Activated CD4-positive, alpha-beta memory T cell treated with anti-CD3 and anti-CD28 coated beads, Interleukin-2, amount 10 ng/mL, durations not matched to agents 7 days and 5 days (primary cell): ENCODE measurements around the gene AP5B1. TPM values are rescaled to one million over a fixed set of nuclear protein-coding genes. Genes with fewer than 3 reads are reported as not detected.

Source experiments
- CTCF ChIA-PET: fragments of 350-600 bp; sonication (Branson Sonifier 250); formaldehyde crosslinking; loops from one replicate; lab custom pipeline; 2021; ENCODE audit warnings: antibody characterized with exemption, inconsistent platforms; lab: Charles Lee
- POLR2A ChIA-PET: fragments of 350-600 bp; sonication (Branson Sonifier 250); formaldehyde crosslinking; loops from one replicate; lab custom pipeline; 2021; ENCODE audit warnings: antibody characterized with exemption; lab: Charles Lee
- DNase-seq: peaks from one replicate; pipeline ENCODE4 v3.0.0-alpha.2; 2020
- H3K27ac Mint-ChIP-seq: one replicate; pipeline ENCODE4 v1.8.0; 2021; ENCODE audit warnings: mild to moderate bottlenecking, mixed read lengths
- H3K27me3 Mint-ChIP-seq: one replicate; pipeline ENCODE4 v1.8.0; 2021; ENCODE audit warnings: mixed read lengths
- H3K36me3 Mint-ChIP-seq: one replicate; pipeline ENCODE4 v1.8.0; 2021; ENCODE audit warnings: low read depth, mixed read lengths
- H3K4me1 Mint-ChIP-seq: one replicate; pipeline ENCODE4 v1.8.0; 2021; ENCODE audit warnings: mixed read lengths
- H3K4me3 Mint-ChIP-seq: one replicate; pipeline ENCODE4 v1.8.0; 2021; ENCODE audit warnings: mild to moderate bottlenecking, mixed read lengths
- H3K9me3 Mint-ChIP-seq: one replicate; pipeline ENCODE4 v1.8.0; 2021; ENCODE audit warnings: mixed read lengths
- total RNA-seq, 2 experiments: library from RNA; stranded (reverse); gene quantifications; one replicate each; pipeline ENCODE4 v1.2.3, GENCODE V29; 2021

Gene AP5B1
- total RNA-seq, 2 experiments from 2014 or later, result 21.2 to 21.5 TPM

GRCh38 chr11:65797711-65798110 is 16.9 kb upstream of the AP5B1 start:
- Mint-ChIP-seq H3K27me3 (peaks cover 13% of the 10 kb centered on the region), H3K9me3 (no peaks in the 10 kb centered on the region), H3K27ac (no peak overlapping the region), H3K4me3 (no peak overlapping the region), H3K4me1 (peaks cover 14% of the 10 kb centered on the region), H3K36me3 (no peaks in the 10 kb centered on the region)
- CTCF ChIA-PET, result interaction anchor here (1.0 to 1.1 kb wide), 2 partner anchors 18 to 28 kb away, joined by 5 read pairs; no protein-coding TSS in a partner anchor
- DNase-seq, result no peak
- POLR2A ChIA-PET, result interaction anchor here (1.0 to 2.2 kb wide), 3 partner anchors 18 to 86 kb away, joined by 3 to 11 read pairs (median 3); partner anchors contain the start of gene AP5B1

- H3K9me3 Mint-ChIP-seq, result no peaks in the 10 kb centered on the region
- no peak for DNase-seq
- ChIA-PET POLR2A (interaction anchor here (0.6 to 2.2 kb wide), 3 partner anchors 17 to 159 kb away, joined by 3 to 11 read pairs (median 3); partner anchors contain the start of genes AP5B1 and SIPA1), CTCF (interaction anchor here (1.1 to 1.9 kb wide), 2 partner anchors 17 to 27 kb away, joined by 5 to 7 read pairs; partner anchors contain the start of gene AP5B1)
- H3K4me3 Mint-ChIP-seq, result no peak overlapping the region
- no peak overlapping the region for H3K27ac Mint-ChIP-seq
- no peaks in the 10 kb centered on the region for H3K36me3 Mint-ChIP-seq
- H3K27me3 Mint-ChIP-seq, result peaks cover 11% of the 10 kb centered on the region
- peaks cover 18% of the 10 kb centered on the region for H3K4me1 Mint-ChIP-seq
Observed at GRCh38 chr11:65796726-65797601, 16.2 kb upstream of the AP5B1 start.

DNA sequence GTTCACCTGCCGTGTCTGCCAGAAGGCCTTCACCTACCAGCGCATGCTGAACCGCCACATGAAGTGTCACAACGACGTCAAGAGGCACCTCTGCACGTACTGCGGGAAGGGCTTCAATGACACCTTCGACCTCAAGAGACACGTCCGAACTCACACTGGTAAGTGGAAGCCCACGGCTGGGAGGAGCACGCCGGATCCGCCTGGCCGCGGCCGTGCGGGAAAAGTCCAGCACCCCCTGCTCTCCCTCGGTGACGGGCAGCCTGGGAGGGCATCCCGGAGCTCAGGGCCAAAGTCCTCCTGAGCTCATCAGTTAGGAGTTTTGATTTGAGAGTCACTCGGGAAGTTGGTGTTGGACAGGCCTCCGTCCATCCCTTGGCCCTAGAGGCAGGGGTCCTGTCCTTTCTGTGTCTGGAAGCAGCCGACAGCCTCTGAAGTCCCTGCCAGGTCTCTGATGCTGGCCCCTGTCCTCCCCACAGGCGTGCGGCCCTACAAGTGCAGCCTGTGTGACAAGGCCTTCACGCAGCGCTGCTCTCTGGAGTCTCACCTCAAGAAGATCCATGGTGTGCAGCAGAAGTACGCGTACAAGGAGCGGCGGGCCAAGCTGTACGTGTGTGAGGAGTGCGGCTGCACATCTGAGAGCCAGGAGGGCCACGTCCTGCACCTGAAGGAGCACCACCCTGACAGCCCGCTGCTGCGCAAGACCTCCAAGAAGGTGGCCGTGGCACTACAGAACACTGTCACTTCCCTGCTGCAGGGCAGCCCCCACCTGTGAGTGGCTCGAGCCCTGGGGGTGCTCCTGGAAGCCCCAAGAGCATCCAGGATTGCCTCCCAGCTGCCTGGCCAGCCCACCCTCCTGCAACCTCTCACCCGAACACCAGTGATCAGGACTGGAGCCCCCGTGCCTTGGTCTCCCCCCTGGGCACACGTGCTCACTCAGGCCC is 14.1 kb upstream of the AP5B1 start:
- H3K27ac Mint-ChIP-seq, result no peak overlapping the region
- no peaks in the 10 kb centered on the region for H3K36me3 Mint-ChIP-seq
- H3K27me3 Mint-ChIP-seq, result peaks cover 9% of the 10 kb centered on the region
- no peak overlapping the region for H3K4me3 Mint-ChIP-seq
- CTCF ChIA-PET, result no interaction called here
- H3K4me1 Mint-ChIP-seq, result peaks cover 34% of the 10 kb centered on the region
- no peaks in the 10 kb centered on the region for H3K9me3 Mint-ChIP-seq
- DNase-seq, result no peak
- POLR2A ChIA-PET, result interaction anchor here (0.7 to 1.0 kb wide), 3 partner anchors 14 to 65 kb away, joined by 3 to 4 read pairs (median 3); partner anchors contain the start of genes AP5B1 and MUS81

GRCh38 chr11:65793625-65794400 is 13.0 kb upstream of the AP5B1 start:
- POLR2A ChIA-PET, result interaction anchor here (1.0 to 4.4 kb wide), 2 partner anchors 13 to 14 kb away, joined by 4 to 25 read pairs; partner anchors contain the start of gene AP5B1
- no peaks in the 10 kb centered on the region for H3K36me3 Mint-ChIP-seq

GRCh38 chr11:65793144-65793581 is 12.4 kb upstream of the AP5B1 start:
- CTCF ChIA-PET, result interaction anchor here (1.2 to 5.6 kb wide), 2 partner anchors 13 to 18 kb away, joined by 3 to 43 read pairs; partner anchors contain the start of gene AP5B1
- POLR2A ChIA-PET, result interaction anchor here (1.3 to 4.4 kb wide), 2 partner anchors 10 to 12 kb away, joined by 3 to 25 read pairs; partner anchors contain the start of gene AP5B1
- Mint-ChIP-seq H3K4me3 (no peak overlapping the region), H3K27ac (no peak overlapping the region), H3K36me3 (no peaks in the 10 kb centered on the region), H3K4me1 (peaks cover 33% of the 10 kb centered on the region), H3K9me3 (no peaks in the 10 kb centered on the region), H3K27me3 (peaks cover 19% of the 10 kb centered on the region)
- no peak for DNase-seq

More at GRCh38 chr11:65793625-65794400, 13.0 kb upstream of the AP5B1 start:
- H3K27ac Mint-ChIP-seq, result no peak overlapping the region
- DNase-seq, result no peak
- peaks cover 33% of the 10 kb centered on the region for H3K4me1 Mint-ChIP-seq
- no peak overlapping the region for H3K4me3 Mint-ChIP-seq
- CTCF ChIA-PET, result no interaction called here
- no peaks in the 10 kb centered on the region for H3K9me3 Mint-ChIP-seq
- peaks cover 15% of the 10 kb centered on the region for H3K27me3 Mint-ChIP-seq

DNA sequence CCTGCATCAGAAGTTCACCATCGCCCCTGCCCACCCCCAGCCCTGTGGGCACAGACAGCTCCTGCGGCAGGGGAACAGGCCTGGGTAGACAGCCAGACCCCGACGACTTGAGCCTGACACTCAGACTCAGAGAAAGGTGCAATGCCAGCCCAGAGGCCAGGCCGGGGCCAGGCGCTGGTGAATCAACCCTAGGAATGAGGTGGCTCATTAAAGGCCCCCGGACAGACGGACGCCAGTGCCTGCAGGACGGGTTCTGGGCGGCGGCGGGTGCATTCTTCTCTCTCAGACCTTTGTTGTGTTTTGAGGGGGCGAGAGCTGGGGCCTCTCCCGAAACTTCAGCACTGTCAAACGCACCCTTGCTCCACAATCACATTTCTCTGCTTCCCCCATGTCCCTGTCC is 11.7 kb upstream of the AP5B1 start:
- H3K4me3 Mint-ChIP-seq, result no peak overlapping the region
- ChIA-PET CTCF (interaction anchor here (0.5 to 5.6 kb wide), 3 partner anchors 12 to 83 kb away, joined by 3 to 43 read pairs (median 3); partner anchors contain the start of gene AP5B1), POLR2A (interaction anchor here (1.3 to 4.4 kb wide), 4 partner anchors 9 to 140 kb away, joined by 3 to 25 read pairs (median 4); partner anchors contain the start of gene AP5B1)
- DNase-seq, result no peak
- H3K27ac Mint-ChIP-seq, result peak overlapping the region; percentile 69
- peaks cover 24% of the 10 kb centered on the region for H3K27me3 Mint-ChIP-seq
- H3K4me1 Mint-ChIP-seq, result peaks cover 35% of the 10 kb centered on the region
- peaks cover 2% of the 10 kb centered on the region for H3K36me3 Mint-ChIP-seq
- no peaks in the 10 kb centered on the region for H3K9me3 Mint-ChIP-seq

GRCh38 chr11:65791719-65792213 is 11.0 kb upstream of the AP5B1 start:
- H3K4me3 Mint-ChIP-seq, result no peak overlapping the region

GRCh38 chr11:65790902-65791650 is 10.3 kb upstream of the AP5B1 start:
- no peak for DNase-seq
- CTCF ChIA-PET, result interaction anchor here (0.6 to 5.6 kb wide), 4 partner anchors 11 to 79 kb away, joined by 3 to 43 read pairs (median 5); partner anchors contain the start of genes AP5B1 and KAT5
- H3K4me1 Mint-ChIP-seq, result peaks cover 36% of the 10 kb centered on the region
- H3K4me3 Mint-ChIP-seq, result no peak overlapping the region
- peaks cover 29% of the 10 kb centered on the region for H3K27me3 Mint-ChIP-seq
- H3K9me3 Mint-ChIP-seq, result no peaks in the 10 kb centered on the region
- peak overlapping the region; percentile 69 for H3K27ac Mint-ChIP-seq
- H3K36me3 Mint-ChIP-seq, result peaks cover 2% of the 10 kb centered on the region
- POLR2A ChIA-PET, result interaction anchor here (0.9 to 4.4 kb wide), 6 partner anchors 8 to 139 kb away, joined by 3 to 25 read pairs (median 4); partner anchors contain the start of gene AP5B1

More at GRCh38 chr11:65791719-65792213, 11.0 kb upstream of the AP5B1 start:
- DNase-seq, result peak; percentile 80
- Mint-ChIP-seq H3K36me3 (peaks cover 2% of the 10 kb centered on the region), H3K27ac (peak overlapping the region; percentile 69), H3K9me3 (no peaks in the 10 kb centered on the region), H3K27me3 (peaks cover 28% of the 10 kb centered on the region), H3K4me1 (peaks cover 37% of the 10 kb centered on the region)
- POLR2A ChIA-PET, result interaction anchor here (0.9 to 4.4 kb wide), 5 partner anchors 9 to 139 kb away, joined by 3 to 25 read pairs (median 4); partner anchors contain the start of gene AP5B1
- CTCF ChIA-PET, result interaction anchor here (0.5 to 5.6 kb wide), 5 partner anchors 12 to 83 kb away, joined by 3 to 43 read pairs (median 3); partner anchors contain the start of genes AP5B1 and KAT5

GRCh38 chr11:65790104-65790901 is 9.5 kb upstream of the AP5B1 start:
- peaks cover 2% of the 10 kb centered on the region for H3K36me3 Mint-ChIP-seq
- POLR2A ChIA-PET, result interaction anchor here (1.0 to 4.4 kb wide), 4 partner anchors 9 to 111 kb away, joined by 3 to 25 read pairs (median 4); partner anchors contain the start of genes AP5B1, FOSL1 and KAT5

More at GRCh38 chr11:65790104-65790901, 9.5 kb upstream of the AP5B1 start:
- H3K27me3 Mint-ChIP-seq, result peaks cover 37% of the 10 kb centered on the region
- peaks cover 42% of the 10 kb centered on the region for H3K4me1 Mint-ChIP-seq
- CTCF ChIA-PET, result interaction anchor here (0.8 to 5.6 kb wide), 3 partner anchors 10 to 79 kb away, joined by 3 to 43 read pairs (median 7); partner anchors contain the start of genes AP5B1 and KAT5
- no peak overlapping the region for H3K27ac Mint-ChIP-seq
- H3K9me3 Mint-ChIP-seq, result no peaks in the 10 kb centered on the region
- DNase-seq, result no peak
- no peak overlapping the region for H3K4me3 Mint-ChIP-seq
